ENCODE measurements around the gene DOK4.

DOK4 gene

GRCh38 chr16:57485916-57486857 is at the start of gene DOK4:
Gene DOK4, minus strand, starts transcription at chr16:57486493. Its CDS starts 6,986 bp downstream, at chr16:57479507.
- DNase-seq (ENCODE audit: low read depth in 1 of 2, low spot score in 1 of 2) = peak; percentile 61 to 70

- peak; percentile 87 to 94 for DNase-seq (ENCODE audit: low read depth in 1 of 2, low spot score in 1 of 2)
These were observed 49.5 kb upstream of the DOK4 start for GRCh38 chr16:57535680-57536305.

DNA sequence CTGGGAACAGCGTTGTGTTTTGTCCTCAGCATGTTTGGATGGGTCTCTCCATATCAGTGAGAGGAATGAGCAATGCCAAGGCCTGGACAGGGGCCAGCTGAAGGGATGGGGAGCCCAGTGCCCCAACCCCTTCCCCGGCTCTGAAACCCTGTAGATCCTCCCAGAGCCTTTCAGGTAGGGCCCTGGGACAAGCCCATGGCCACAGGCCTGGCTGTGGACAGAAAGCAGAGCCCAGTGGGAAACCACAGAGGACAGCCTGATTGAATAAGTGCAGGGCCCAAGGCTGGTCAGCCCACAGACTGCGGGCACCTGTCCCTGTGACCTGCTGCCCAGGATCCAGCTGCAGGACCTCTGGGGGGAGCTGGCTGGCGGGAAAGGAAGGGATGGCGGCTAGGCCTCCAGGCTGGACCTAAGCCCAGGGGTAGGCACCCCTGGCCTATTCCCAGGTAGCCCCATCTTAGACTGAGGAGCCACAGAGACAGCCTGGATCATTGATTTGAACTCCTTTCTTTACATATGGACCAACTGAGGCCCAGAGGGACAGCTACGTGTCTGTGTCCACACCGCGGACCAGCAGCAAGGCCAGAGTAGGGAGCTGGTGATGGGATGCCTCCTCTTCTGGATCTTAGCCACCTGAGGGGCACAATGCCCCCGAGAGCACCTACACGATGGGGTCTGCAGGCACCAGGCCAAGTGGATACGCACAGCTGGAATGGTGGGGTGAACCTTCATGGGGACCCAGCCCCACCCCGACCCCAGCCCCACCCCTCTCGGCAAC is 48.8 kb upstream of the DOK4 start:
- no peak for DNase-seq (ENCODE audit: low read depth in 1 of 2, low spot score in 1 of 2)

DNA sequence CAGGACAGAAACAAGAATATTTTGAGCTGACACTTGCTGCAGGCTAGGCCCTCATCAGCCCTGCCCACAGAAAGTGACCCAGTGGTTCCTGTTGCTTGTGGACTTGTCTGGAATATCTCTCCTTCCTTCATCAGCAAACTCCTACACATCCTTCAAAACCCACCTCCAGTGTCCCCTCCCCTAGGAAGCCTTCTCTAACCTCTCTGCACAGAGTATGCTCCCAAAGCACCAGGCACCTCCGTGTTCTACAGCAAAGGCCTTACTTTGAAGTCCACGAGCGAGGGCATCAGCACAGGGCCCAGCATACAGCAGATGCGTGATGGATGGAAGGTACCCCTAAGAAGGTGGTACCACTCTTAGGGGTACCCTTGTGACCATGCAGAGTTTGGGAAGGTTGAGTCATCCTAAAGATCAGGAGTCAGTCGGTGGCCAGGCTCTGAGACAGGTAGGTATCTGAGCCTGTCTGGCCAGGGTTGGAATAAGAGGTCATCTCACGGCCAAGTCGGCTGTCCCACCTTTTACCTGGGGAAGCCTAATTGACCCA is 48.1 kb upstream of the DOK4 start:
- DNase-seq (ENCODE audit: low read depth in 1 of 2, low spot score in 1 of 2) = no peak

- no peak for DNase-seq (ENCODE audit: low read depth in 1 of 2, low spot score in 1 of 2)
These were observed 47.4 kb upstream of the DOK4 start for GRCh38 chr16:57533431-57534336.

- DNase-seq (ENCODE audit: low read depth in 1 of 2, low spot score in 1 of 2) = no peak
These were observed 46.0 kb upstream of the DOK4 start for GRCh38 chr16:57532266-57532625.

DNA sequence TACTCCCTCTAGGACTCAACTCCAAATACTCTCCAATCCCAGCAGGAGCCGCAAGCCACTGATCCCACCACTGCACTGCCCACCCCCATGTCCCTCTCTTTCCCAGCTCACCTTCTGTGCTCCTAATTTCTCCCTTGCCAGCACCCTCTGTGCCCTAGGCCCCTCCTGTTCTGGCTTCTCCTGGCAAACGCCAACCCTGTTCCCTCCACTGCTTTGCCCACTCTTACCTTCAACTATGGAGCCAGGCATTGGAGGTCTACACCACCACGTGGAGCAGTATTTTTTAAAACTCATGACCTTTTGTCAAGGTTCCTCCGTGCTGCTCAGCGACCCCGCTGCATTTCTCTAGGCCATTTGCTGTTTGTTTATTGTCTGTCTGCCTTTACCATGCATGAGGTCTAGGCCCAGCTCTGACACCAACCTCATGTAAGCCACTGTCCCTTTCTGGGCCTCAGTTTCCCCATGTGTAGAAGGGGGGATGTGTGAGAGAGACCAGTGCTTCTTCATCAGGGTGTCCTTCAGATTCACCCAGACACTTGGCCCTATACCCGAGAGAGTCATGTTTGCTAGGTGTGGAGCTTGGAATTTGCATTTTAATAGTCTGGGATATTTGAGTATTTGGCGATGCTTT is 45.5 kb upstream of the DOK4 start:
- no peak for DNase-seq (ENCODE audit: low read depth in 1 of 2, low spot score in 1 of 2)

DNA sequence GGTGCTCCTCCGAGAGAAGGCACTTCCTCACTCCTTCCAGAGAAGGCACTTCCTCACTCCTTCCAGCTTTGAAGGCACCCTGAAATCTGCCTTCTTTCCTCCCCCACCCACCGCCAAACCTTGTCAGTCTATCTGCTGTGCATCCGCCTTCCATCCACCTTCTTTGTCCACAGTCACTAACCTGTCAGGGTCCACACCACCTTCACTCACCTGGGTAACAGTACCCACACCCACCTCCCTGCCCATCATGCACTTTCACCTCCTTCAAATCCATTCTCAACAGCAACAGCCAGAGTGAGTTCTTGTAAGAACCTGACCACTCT is 44.9 kb upstream of the DOK4 start:
- DNase-seq (ENCODE audit: low read depth in 1 of 2, low spot score in 1 of 2) = no peak

DNA sequence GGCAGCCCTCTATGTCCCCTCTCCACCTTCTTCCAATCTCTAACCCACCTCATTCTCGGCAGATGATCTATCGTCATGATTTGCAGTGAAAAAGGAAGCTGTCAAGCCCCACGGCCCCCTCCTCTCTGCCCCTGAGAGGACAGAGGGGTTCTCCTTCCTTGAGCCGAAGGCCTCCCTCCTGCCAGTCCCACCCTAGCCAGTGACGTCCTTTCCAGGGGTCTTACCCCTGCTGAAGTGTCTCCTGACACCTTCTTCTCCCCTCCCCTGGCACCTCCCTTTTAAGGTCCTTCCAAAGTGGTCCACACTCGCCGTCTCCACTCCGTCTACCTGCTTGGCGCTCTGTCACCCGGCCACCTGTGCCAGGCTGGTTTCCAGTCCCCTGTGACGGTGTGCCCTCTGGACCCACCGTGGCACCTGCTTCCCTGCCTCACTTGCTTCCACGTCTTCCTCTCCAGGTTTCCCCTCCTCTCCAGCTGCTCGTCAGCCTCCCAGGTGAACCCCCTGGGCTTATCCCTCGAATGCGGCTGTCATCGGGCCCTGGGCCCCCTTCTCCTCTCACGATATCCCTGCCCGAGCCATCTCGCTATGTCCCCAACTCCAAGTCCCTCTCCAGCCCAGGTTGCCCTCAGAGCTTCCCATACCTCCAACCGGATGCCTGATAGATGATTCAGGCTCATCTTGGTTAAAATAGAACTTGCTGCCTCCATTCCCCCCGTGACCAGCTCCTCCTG is 44.4 kb upstream of the DOK4 start:
- DNase-seq (ENCODE audit: low read depth in 1 of 2, low spot score in 1 of 2) = no peak

DNA sequence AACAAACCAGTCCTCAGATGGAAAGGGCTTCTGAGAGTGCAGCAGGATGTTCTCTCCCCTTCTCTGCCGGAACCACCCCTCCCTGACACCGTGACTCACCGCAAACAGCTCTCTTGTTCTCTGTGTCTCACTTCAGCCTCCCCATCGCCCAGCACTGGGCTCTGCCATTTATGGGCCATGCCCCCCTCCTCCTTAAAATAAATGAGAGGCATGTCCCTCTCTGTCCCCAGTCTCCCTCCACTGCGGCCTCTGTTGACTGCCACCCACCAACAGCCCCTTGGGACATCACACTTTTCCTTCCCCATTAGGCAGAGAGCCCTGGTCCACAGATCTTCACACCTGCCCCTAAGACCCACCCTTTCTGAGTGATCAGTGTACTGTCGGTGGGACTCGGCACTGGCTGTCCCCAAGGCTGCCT is 43.8 kb upstream of the DOK4 start:
- DNase-seq (ENCODE audit: low read depth in 1 of 2, low spot score in 1 of 2) = peak; percentile 47 to 56

GRCh38 chr16:57529391-57530103 is 43.3 kb upstream of the DOK4 start:
- DNase-seq (ENCODE audit: low read depth in 1 of 2, low spot score in 1 of 2) = no peak

DNA sequence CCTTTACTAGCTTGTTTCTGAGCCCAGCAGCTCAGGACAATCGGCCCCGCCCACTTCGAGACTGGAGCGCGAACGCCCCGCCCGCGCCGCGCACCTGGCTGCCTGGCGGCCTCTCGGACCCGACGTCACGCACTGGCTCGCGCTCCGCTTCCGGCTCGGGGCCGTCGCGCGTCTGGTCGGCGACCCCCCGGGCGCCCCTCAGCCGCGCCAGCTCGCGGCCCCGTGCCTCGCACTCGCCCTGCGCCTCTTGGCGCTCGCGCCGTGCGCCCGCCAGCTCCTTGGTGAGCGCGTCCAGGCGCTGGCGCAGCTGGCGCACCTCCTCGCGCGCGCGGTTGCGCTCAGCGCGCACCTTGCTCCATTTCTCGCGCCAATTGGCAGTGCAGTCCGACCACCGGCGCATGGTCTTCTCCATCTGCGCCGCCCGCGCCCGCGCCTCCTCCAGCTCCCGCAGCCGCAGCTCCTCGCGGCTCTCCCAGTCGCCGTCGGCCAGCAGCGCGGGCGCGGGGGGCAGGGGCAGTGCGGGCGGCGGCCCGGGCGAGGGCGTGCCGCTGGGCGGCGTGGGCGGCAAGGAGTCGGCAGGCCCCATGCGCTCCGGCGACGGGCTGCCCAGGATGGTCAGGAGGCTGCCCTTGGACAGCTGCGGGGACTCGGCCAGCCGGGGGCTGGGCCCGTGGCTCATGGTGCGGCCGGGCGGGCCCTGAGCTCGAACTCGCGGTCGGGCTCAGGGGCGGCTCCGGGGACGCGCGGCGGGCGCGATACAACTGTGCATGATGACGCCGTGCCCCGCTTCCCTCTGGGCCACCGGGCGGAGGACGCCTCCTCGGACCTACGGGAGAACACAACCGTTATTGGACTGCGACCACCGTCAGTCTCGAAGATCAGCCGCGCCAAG is 42.5 kb upstream of the DOK4 start:
- DNase-seq (ENCODE audit: low read depth in 1 of 2, low spot score in 1 of 2) = no peak

DNA sequence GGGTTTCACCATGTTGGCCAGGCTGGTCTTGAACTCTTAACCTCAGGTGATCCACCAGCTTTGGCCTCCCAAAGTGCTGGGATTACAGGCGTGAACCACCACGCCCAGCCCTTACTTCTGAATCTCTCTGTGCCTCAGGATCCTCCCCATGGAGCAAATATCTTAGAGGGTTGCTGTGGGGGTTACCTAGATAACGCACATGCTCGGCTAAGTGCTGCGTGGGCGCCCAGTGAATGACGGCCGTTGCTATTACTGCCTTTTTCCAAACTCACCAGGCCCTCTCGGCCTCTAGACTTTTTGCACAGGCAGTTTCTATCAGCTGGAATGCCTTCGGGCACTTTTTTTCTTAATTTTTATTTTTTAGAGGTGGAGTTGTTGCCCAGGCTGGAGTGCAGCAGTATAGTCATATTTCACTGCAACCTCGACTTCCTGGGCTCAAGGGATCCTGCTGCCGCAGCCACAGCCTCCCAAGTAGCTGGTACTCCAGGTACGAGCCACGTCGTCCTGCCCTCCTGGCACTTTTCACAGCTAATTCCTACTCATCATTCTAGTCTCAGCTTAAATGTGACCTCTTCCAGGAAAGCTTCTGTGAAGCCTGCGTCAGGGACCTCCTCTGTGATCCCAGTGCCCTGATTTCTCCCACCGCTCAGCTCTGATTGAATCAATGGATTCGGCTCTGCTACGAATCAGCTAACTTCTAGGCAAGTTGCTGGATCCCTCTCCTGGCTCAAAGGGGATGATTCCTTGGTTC is 41.5 kb upstream of the DOK4 start:
- no peak for DNase-seq (ENCODE audit: low read depth in 1 of 2, low spot score in 1 of 2)

- DNase-seq (ENCODE audit: low read depth in 1 of 2, low spot score in 1 of 2) = no peak
These were observed 40.7 kb upstream of the DOK4 start for GRCh38 chr16:57527027-57527426.

DNA sequence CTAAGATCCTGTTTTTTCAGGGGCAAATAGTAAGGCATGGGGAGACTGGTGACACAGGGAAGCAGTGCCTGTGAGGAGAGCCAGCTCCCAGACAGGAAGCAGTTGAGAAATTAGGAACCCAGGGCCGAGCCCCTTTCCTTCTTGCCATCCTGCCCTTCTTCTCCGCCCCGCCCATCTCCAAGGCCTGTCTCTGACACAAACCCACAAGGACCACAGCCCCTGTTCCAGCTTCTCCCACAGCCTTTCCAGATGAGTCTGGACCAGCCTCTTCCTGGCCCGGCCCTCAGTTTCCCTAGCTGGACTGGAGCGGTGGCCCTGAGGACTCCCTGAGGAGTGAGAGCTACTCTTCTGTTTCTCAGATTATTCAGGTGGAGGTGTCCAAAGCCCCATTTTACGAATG is 40.2 kb upstream of the DOK4 start:
- DNase-seq (ENCODE audit: low read depth in 1 of 2, low spot score in 1 of 2) = no peak

- DNase-seq (ENCODE audit: low read depth in 1 of 2, low spot score in 1 of 2) = no peak
These were observed 39.5 kb upstream of the DOK4 start for GRCh38 chr16:57525761-57526160.

GRCh38 chr16:57522960-57523359 is 36.7 kb upstream of the DOK4 start:
- DNase-seq (ENCODE audit: low read depth in 1 of 2, low spot score in 1 of 2) = no peak
